DMS114 treated with DMSO at 0.1 percent for 48 hours (cell line): Measurements from ENCODE around the gene DISC1.
"Not testable (repeated sequence)": the region's sequence is repeated elsewhere in the genome, so short reads cannot be mapped to it uniquely, and the experiment has no call there.

Source experiments
- DNase-seq: peaks from one replicate; lab custom pipeline; 2025; ENCODE audit not compliant: unreplicated experiment; lab: John Stamatoyannopoulos, UW

DISC1 gene

GRCh38 chr1:231943084-231943483 lies 316.5 kb downstream of the DISC1 start:
- no peak for DNase-seq

GRCh38 chr1:231948102-231948501 lies 321.5 kb downstream of the DISC1 start:
- DNase-seq = not testable (repeated sequence)

GRCh38 chr1:231949277-231950091 lies 322.9 kb downstream of the DISC1 start:
- no peak for DNase-seq

GRCh38 chr1:231950331-231951128 lies 323.9 kb downstream of the DISC1 start:
- no peak for DNase-seq

GRCh38 chr1:231951374-231951773 lies 324.8 kb downstream of the DISC1 start:
- DNase-seq = no peak

GRCh38 chr1:231952154-231952553 lies 325.6 kb downstream of the DISC1 start:
- no peak for DNase-seq

- no peak for DNase-seq
Observed at GRCh38 chr1:231953660-231954059, 327.1 kb downstream of the DISC1 start.

- no peak for DNase-seq
Observed at GRCh38 chr1:231954751-231955150, 328.2 kb downstream of the DISC1 start.

GRCh38 chr1:231957359-231957758 lies 330.8 kb downstream of the DISC1 start:
- no peak for DNase-seq

GRCh38 chr1:231958448-231958847 lies 331.9 kb downstream of the DISC1 start:
- no peak for DNase-seq

- no peak for DNase-seq
Observed at GRCh38 chr1:231959225-231959884, 332.8 kb downstream of the DISC1 start.

GRCh38 chr1:231961801-231962200 lies 335.2 kb downstream of the DISC1 start:
- DNase-seq = not testable (repeated sequence)

- no peak for DNase-seq
Observed at GRCh38 chr1:231962636-231963035, 336.0 kb downstream of the DISC1 start.

- DNase-seq = no peak
Observed at GRCh38 chr1:231964241-231964640, 337.7 kb downstream of the DISC1 start.

GRCh38 chr1:231964961-231965360 lies 338.4 kb downstream of the DISC1 start:
- no peak for DNase-seq

- DNase-seq = no peak
Observed at GRCh38 chr1:231965615-231966014, 339.0 kb downstream of the DISC1 start.

GRCh38 chr1:231966983-231967382 lies 340.4 kb downstream of the DISC1 start:
- no peak for DNase-seq

- no peak for DNase-seq
Observed at GRCh38 chr1:231969076-231969475, 342.5 kb downstream of the DISC1 start.

- DNase-seq = not testable (repeated sequence)
Observed at GRCh38 chr1:231969761-231970160, 343.2 kb downstream of the DISC1 start.

GRCh38 chr1:231970684-231971083 lies 344.1 kb downstream of the DISC1 start:
- DNase-seq = no peak

GRCh38 chr1:231971397-231972110 lies 345.0 kb downstream of the DISC1 start:
- DNase-seq = no peak
